GM18507 (cell line): ENCODE data around the gene KIAA0586.
"Not testable (repeated sequence)": the region's sequence is repeated elsewhere in the genome, so short reads cannot be mapped to it uniquely, and the experiment has no call there.

Source experiments
- DNase-seq: peaks from one replicate; pipeline ENCODE4 v3.0.0; 2011; ENCODE audit warnings: low read depth; ENCODE audit not compliant: insufficient read length; ENCODE audit errors: extremely low spot score
- FAIRE-seq: peaks from 2 replicates; lab custom pipeline; 2011; peaks lifted over from hg19 to GRCh38; lab: Jason Lieb, UNC

KIAA0586 gene

GRCh38 chr14:58580035-58580434, 152.5 kb downstream of the KIAA0586 start:
- FAIRE-seq, DNase-seq: not testable (repeated sequence)

- DNase-seq, FAIRE-seq: not testable (repeated sequence)
These were observed 153.9 kb downstream of the KIAA0586 start for GRCh38 chr14:58581389-58581788.

GRCh38 chr14:58584383-58584782, 156.9 kb downstream of the KIAA0586 start:
- FAIRE-seq: no peak

GRCh38 chr14:58587271-58587670, 159.8 kb downstream of the KIAA0586 start:
- no peak for FAIRE-seq

More at GRCh38 chr14:58584383-58584782, 156.9 kb downstream of the KIAA0586 start:
- DNase-seq: no peak

GRCh38 chr14:58588321-58588720, 160.8 kb downstream of the KIAA0586 start:
- not testable (repeated sequence) for FAIRE-seq, DNase-seq

More at GRCh38 chr14:58587271-58587670, 159.8 kb downstream of the KIAA0586 start:
- DNase-seq: no peak

- FAIRE-seq: no peak
- no peak for DNase-seq
These were observed 166.5 kb downstream of the KIAA0586 start for GRCh38 chr14:58593977-58594376.

- FAIRE-seq (no peak), DNase-seq (no peak)
These were observed 169.5 kb downstream of the KIAA0586 start for GRCh38 chr14:58597041-58597440.

GRCh38 chr14:58598028-58598803, 170.7 kb downstream of the KIAA0586 start:
- FAIRE-seq (no peak), DNase-seq (no peak)

- FAIRE-seq: no peak
- DNase-seq: no peak
These were observed 171.4 kb downstream of the KIAA0586 start for GRCh38 chr14:58598804-58599525.

GRCh38 chr14:58599707-58600106, 172.2 kb downstream of the KIAA0586 start:
- DNase-seq: no peak
- no peak for FAIRE-seq
